Endothelial cell of umbilical vein (primary cell): Measurements from ENCODE around the gene HOXD10. TPM values are rescaled to one million over a fixed set of nuclear protein-coding genes. Genes with fewer than 3 reads are reported as not detected.

Experiments
- BruUV-seq: library from RNA; stranded (reverse); fragments of 400-500 nt; replicated peaks from 2 replicates; lab custom pipeline; 2021; lab: Mats Ljungman, UMichigan
- CTCF ChIA-PET: fragments of 300-600, 350-600 bp; sonication (Branson Sonifier 250); formaldehyde crosslinking; loops from one replicate; lab custom pipeline; 2021; ENCODE audit warnings: antibody characterized with exemption, inconsistent platforms; lab: Charles Lee
- POLR2A ChIA-PET: fragments of 300-600, 350-600 bp; sonication (Branson Sonifier 250); formaldehyde crosslinking; loops from one replicate; lab custom pipeline; 2021; ENCODE audit warnings: antibody characterized with exemption, inconsistent platforms; lab: Charles Lee
- DNase-seq: peaks from one replicate; pipeline ENCODE4 v3.0.0-alpha.2; 2011; ENCODE audit warnings: low read depth, low spot score
- FAIRE-seq: peaks from 2 replicates; lab custom pipeline; 2011; peaks lifted over from hg19 to GRCh38; lab: Jason Lieb, UNC
- H2AFZ ChIP-seq: 2 replicates; pipeline ENCODE4 v1.6.0; 2012; ENCODE audit warnings: low read depth, low read length, control low read depth, inconsistent platforms
- H3K27ac ChIP-seq: 2 replicates; pipeline ENCODE4 v1.5.1; 2011; ENCODE audit warnings: low read depth, mild to moderate bottlenecking, control low read depth, low read length, moderate library complexity; ENCODE audit not compliant: insufficient read depth
- H3K27me3 ChIP-seq, 2 experiments: 2 replicates each; pipeline versions ENCODE4 v1.6.0 to v1.6.1; 2011; ENCODE audit warnings: low read length in 2 of 2, mixed read lengths in 1 of 2; ENCODE audit not compliant: control insufficient read depth in 2 of 2, insufficient read depth in 2 of 2
- H3K36me3 ChIP-seq, 2 experiments: 2 replicates in 1 of 2; 3 replicates in 1 of 2; pipeline ENCODE4 v1.5.1; 2011; ENCODE audit warnings: low read length in 2 of 2, mild to moderate bottlenecking in 1 of 2, moderate library complexity in 1 of 2; ENCODE audit not compliant: control insufficient read depth in 2 of 2, insufficient read depth in 2 of 2; ENCODE audit errors: extremely low read depth in 1 of 2
- H3K4me1 ChIP-seq: 3 replicates; pipeline ENCODE4 v1.5.1; 2011; ENCODE audit warnings: mild to moderate bottlenecking, low read length; ENCODE audit not compliant: control insufficient read depth, insufficient read depth; ENCODE audit errors: extremely low read depth
- H3K4me2 ChIP-seq: 2 replicates; pipeline ENCODE4 v1.6.1; 2011; ENCODE audit warnings: low read length, control low read depth, mixed read lengths; ENCODE audit not compliant: insufficient read depth
- H3K4me3 ChIP-seq, 3 experiments: fragments of 200-600 bp in 1 of 3; sonication (generic), shearing (Covaris generic) in 1 of 3; replicated peaks in 1 of 3; 2 replicates each; pipeline ENCODE4 v1.5.1; 2011 to 2016; ENCODE audit warnings: control low read depth in 3 of 3, low read length in 3 of 3, mild to moderate bottlenecking in 2 of 3, inconsistent platforms in 1 of 3, low read depth in 1 of 3, moderate library complexity in 1 of 3; ENCODE audit not compliant: insufficient read depth in 1 of 3
- H3K79me2 ChIP-seq: 2 replicates; pipeline ENCODE4 v1.6.0; 2012; ENCODE audit warnings: low read length, inconsistent platforms; ENCODE audit not compliant: control insufficient read depth, insufficient read depth
- H3K9ac ChIP-seq: replicated peaks from 2 replicates; pipeline ENCODE3; 2011; ENCODE audit warnings: low read length, control low read depth; ENCODE audit not compliant: insufficient read depth; ENCODE audit errors: extremely low read depth
- H3K9me1 ChIP-seq: replicated peaks from 3 replicates; pipeline ENCODE4 v1.6.0; 2011; ENCODE audit warnings: mild to moderate bottlenecking, low read length; ENCODE audit not compliant: control insufficient read depth, insufficient read depth; ENCODE audit errors: extremely low read depth
- H3K9me3 ChIP-seq: replicated peaks from 2 replicates; pipeline ENCODE4 v1.5.1; 2012; ENCODE audit warnings: low read length, inconsistent platforms; ENCODE audit not compliant: control insufficient read depth, insufficient read depth
- H4K20me1 ChIP-seq: replicated peaks from 2 replicates; pipeline ENCODE3; 2011; ENCODE audit warnings: mild to moderate bottlenecking, low read length; ENCODE audit not compliant: control insufficient read depth, insufficient read depth; ENCODE audit errors: extremely low read depth
- CTCF ChIP-seq, 2 donors: IDR thresholded peaks; 1 replicate in 1 of 2; 2 replicates in 1 of 2; pipeline ENCODE4 v1.5.1; 2011; ENCODE audit warnings: low read length in 2 of 2, mild to moderate bottlenecking in 2 of 2, moderate library complexity in 2 of 2, control low read depth in 1 of 2, inconsistent platforms in 1 of 2, low read depth in 1 of 2; ENCODE audit not compliant: insufficient read depth in 1 of 2; ENCODE audit errors: extremely low read depth in 1 of 2
- EZH2 ChIP-seq: IDR thresholded peaks from 2 replicates; pipeline ENCODE4 v1.6.1; 2012; ENCODE audit warnings: borderline replicate concordance, low read depth, mild to moderate bottlenecking, moderate library complexity, low read length, inconsistent platforms; ENCODE audit not compliant: severe bottlenecking
- FOS ChIP-seq: IDR thresholded peaks from 2 replicates; pipeline ENCODE4 v1.6.1; 2011; ENCODE audit warnings: mild to moderate bottlenecking, low read length, moderate library complexity, borderline replicate concordance; ENCODE audit not compliant: insufficient read depth
- GATA2 ChIP-seq: IDR thresholded peaks from 2 replicates; pipeline ENCODE4 v1.7.0; 2011; ENCODE audit warnings: low read depth, mild to moderate bottlenecking, moderate library complexity, mixed read lengths, low read length; ENCODE audit not compliant: insufficient read length, insufficient read depth
- JUN ChIP-seq: IDR thresholded peaks from 2 replicates; pipeline ENCODE4 v1.6.1; 2011; ENCODE audit warnings: borderline replicate concordance, low read depth; ENCODE audit not compliant: insufficient read length, insufficient read depth
- MYC ChIP-seq: IDR thresholded peaks from one replicate; pipeline ENCODE4 v1.6.1; 2011; ENCODE audit warnings: mild to moderate bottlenecking, low read depth, low read length
- POLR2A ChIP-seq: IDR thresholded peaks from 2 replicates; pipeline ENCODE4 v1.6.1; 2012; ENCODE audit warnings: low read depth, mild to moderate bottlenecking, control low read depth, low read length
- POLR2AphosphoS5 ChIP-seq: IDR thresholded peaks from 2 replicates; pipeline ENCODE4 v1.6.1; 2012; ENCODE audit warnings: low read depth, mild to moderate bottlenecking, control low read depth, low read length, moderate library complexity; ENCODE audit not compliant: insufficient read depth
- dilution Hi-C: fragments of 300-500 bp; cut with MboI; formaldehyde crosslinking; loops from one replicate; pipeline ENCODE4 v1.15.0; 2019; ENCODE audit warnings: low sequenced_read_pairs; ENCODE audit not compliant: extremely low pct_ligation_motif_present
- intact Hi-C: fragments of 100-400 bp; cut with micrococcal nuclease; formaldehyde crosslinking; loops from one replicate; pipeline ENCODE4 v1.10.0; 2022
- polyA plus RNA-seq, 4 experiments: library from polyadenylated mRNA; depleted of rRNA in 3 of 4; stranded (reverse) in 3 of 4; unstranded in 1 of 4; fragments of >200 nt; gene quantifications; 2 replicates each; pipeline versions ENCODE4 v1.2.1 to v1.2.3, GENCODE V29; 2011 to 2012; ENCODE audit warnings: missing spikeins in 1 of 4
- total RNA-seq: library from RNA; stranded (reverse); gene quantifications from 2 replicates; pipeline ENCODE4 v1.2.3, GENCODE V29; 2021
- TF ChIP-seq, protein P1 (sequence below): IDR thresholded peaks from 2 replicates; pipeline ENCODE4 v1.6.1; 2011; ENCODE audit not compliant: insufficient read depth, insufficient read length

Gene HOXD10
- total and polyA plus RNA-seq, 2 donors (not counting 3 experiments of a cell fraction or from before 2014, with no cell fraction given) = not detected

- ChIA-PET POLR2A (no interaction called here), CTCF (interaction anchor here (1.2 to 10.1 kb wide), 8 partner anchors 45 to 1015 kb away, joined by 3 to 458 read pairs (median 26); no protein-coding TSS in a partner anchor)
- no peak overlapping the region for H3K27ac ChIP-seq
- no peak overlapping the region for H3K9ac ChIP-seq
- peaks cover 47% of the 10 kb centered on the region for H3K4me1 ChIP-seq
- H3K36me3 ChIP-seq = no peaks in the 10 kb centered on the region
- TF ChIP-seq EZH2 = no peak
- TF ChIP-seq POLR2A = no peak
- no peak for TF ChIP-seq FOS
- TF ChIP-seq JUN = no peak
- TF ChIP-seq, protein P1, sequence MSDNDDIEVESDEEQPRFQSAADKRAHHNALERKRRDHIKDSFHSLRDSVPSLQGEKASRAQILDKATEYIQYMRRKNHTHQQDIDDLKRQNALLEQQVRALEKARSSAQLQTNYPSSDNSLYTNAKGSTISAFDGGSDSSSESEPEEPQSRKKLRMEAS = no peak
- TF ChIP-seq MYC = no peak
- TF ChIP-seq POLR2AphosphoS5 = no peak
- no peaks in the 10 kb centered on the region for H4K20me1 ChIP-seq
- no peaks in the 10 kb centered on the region for H3K27me3 ChIP-seq
- peak; percentile 32 for DNase-seq
- H3K79me2 ChIP-seq = peaks cover 39% of the 10 kb centered on the region
- dilution Hi-C loops (loop anchor here (25.0 kb wide), 1 partner anchor 504 kb away; no protein-coding TSS in a partner anchor), intact Hi-C loops (no loop called here)
- no peak for FAIRE-seq
- no TSS peak for BruUV-seq
- no peak overlapping the region for H2AFZ ChIP-seq
- no peaks in the 10 kb centered on the region for H3K9me1 ChIP-seq
- H3K4me3 ChIP-seq = no peak overlapping the region
- no peaks in the 10 kb centered on the region for H3K9me3 ChIP-seq
- no peak overlapping the region for H3K4me2 ChIP-seq
Observed at GRCh38 chr2:176133389-176133788, 16.8 kb downstream of the HOXD10 start.

- BruUV-seq = no TSS peak
- H3K4me2 ChIP-seq = no peak overlapping the region
- H4K20me1 ChIP-seq = no peaks in the 10 kb centered on the region
- H3K27ac ChIP-seq = no peak overlapping the region
- DNase-seq (no peak), FAIRE-seq (no peak)
- no peaks in the 10 kb centered on the region for H3K9me3 ChIP-seq
- ChIA-PET POLR2A (no interaction called here), CTCF (interaction anchor here (1.6 to 10.1 kb wide), 4 partner anchors 321 to 518 kb away, joined by 5 to 458 read pairs (median 93); no protein-coding TSS in a partner anchor)
- dilution Hi-C loops (loop anchor here (25.0 kb wide), 1 partner anchor 503 kb away; no protein-coding TSS in a partner anchor), intact Hi-C loops (no loop called here)
- H3K36me3 ChIP-seq = no peaks in the 10 kb centered on the region
- H3K9ac ChIP-seq = no peak overlapping the region
- H2AFZ ChIP-seq = no peak overlapping the region
- TF ChIP-seq POLR2AphosphoS5 = no peak
- no peak for TF ChIP-seq POLR2A
- no peak for TF ChIP-seq JUN
- no peak for TF ChIP-seq EZH2
- TF ChIP-seq CTCF (IDR thresholded peaks at IDR 0.05; ENCODE audit: extremely low read depth in 1 of 2, insufficient read depth in 1 of 2, low read depth in 1 of 2, low read length in 2 of 2) = no peak
- no peak for TF ChIP-seq GATA2
- TF ChIP-seq FOS = no peak
- TF ChIP-seq, protein P1 = no peak
- no peak for TF ChIP-seq MYC
- no peak overlapping the region for H3K4me3 ChIP-seq
- H3K27me3 ChIP-seq = no peaks in the 10 kb centered on the region
- H3K79me2 ChIP-seq = peaks cover 46% of the 10 kb centered on the region
- H3K4me1 ChIP-seq = peaks cover 47% of the 10 kb centered on the region
- H3K9me1 ChIP-seq = no peaks in the 10 kb centered on the region
Observed at GRCh38 chr2:176134035-176134434, 17.5 kb downstream of the HOXD10 start.
